ENCODE results near the gene CDH18. TPM values are rescaled to one million over a fixed set of nuclear protein-coding genes. Genes with fewer than 3 reads are reported as not detected.

The CDH18 gene
- total and polyA plus RNA-seq, 2 donors: 0.05 to 0.24 TPM

- no peak for DNase-seq (ENCODE audit: low read depth in 6 of 9, low spot score in 9 of 9)
- Histone ChIP-seq H3K27me3 (ENCODE audit: control insufficient read depth in 2 of 2, insufficient read depth in 1 of 2, low read length in 1 of 2) (no peaks in the 10 kb centered on the region), H3K4me3 (ENCODE audit: low read length in 2 of 2) (no peak overlapping the region), H3K9me3 (ENCODE audit: control insufficient read depth in 2 of 2, insufficient read depth in 1 of 2, low read length in 1 of 2) (no peaks in the 10 kb centered on the region), H3K27ac (ENCODE audit: low read depth in 1 of 2, low read length in 1 of 2) (no peak overlapping the region), H3K36me3 (ENCODE audit: control insufficient read depth in 2 of 2, insufficient read depth in 2 of 2, low read length in 1 of 2) (no peaks in the 10 kb centered on the region), H3K4me1 (ENCODE audit: control insufficient read depth in 2 of 2, insufficient read depth in 2 of 2, low read length in 2 of 2) (no peaks in the 10 kb centered on the region)
- 56% methylated on average over 3 of the region's 3 CpGs for WGBS
These were observed 242.8 kb downstream of the CDH18 start for GRCh38 chr5:19745247-19745646.

- H3K4me3 ChIP-seq (ENCODE audit: low read length in 2 of 2): no peak overlapping the region
- H3K27ac ChIP-seq (ENCODE audit: low read depth in 1 of 2, low read length in 1 of 2): no peak overlapping the region
- H3K4me1 ChIP-seq (ENCODE audit: control insufficient read depth in 2 of 2, insufficient read depth in 2 of 2, low read length in 2 of 2): no peaks in the 10 kb centered on the region
- no peaks in the 10 kb centered on the region for H3K9me3 ChIP-seq (ENCODE audit: control insufficient read depth in 2 of 2, insufficient read depth in 1 of 2, low read length in 1 of 2)
- no peaks in the 10 kb centered on the region for H3K27me3 ChIP-seq (ENCODE audit: control insufficient read depth in 2 of 2, insufficient read depth in 1 of 2, low read length in 1 of 2)
- 94% methylated on average over 1 of the region's 1 CpG for WGBS
- no peaks in the 10 kb centered on the region for H3K36me3 ChIP-seq (ENCODE audit: control insufficient read depth in 2 of 2, insufficient read depth in 2 of 2, low read length in 1 of 2)
- DNase-seq (ENCODE audit: low read depth in 6 of 9, low spot score in 9 of 9): no peak
These were observed 248.3 kb downstream of the CDH18 start for GRCh38 chr5:19739671-19740070.

- H3K36me3 ChIP-seq (ENCODE audit: control insufficient read depth in 2 of 2, insufficient read depth in 2 of 2, low read length in 1 of 2): no peaks in the 10 kb centered on the region
- H3K9me3 ChIP-seq (ENCODE audit: control insufficient read depth in 2 of 2, insufficient read depth in 1 of 2, low read length in 1 of 2): peaks cover 0 to 6% of the 10 kb centered on the region in 2 donors
- H3K27ac ChIP-seq (ENCODE audit: low read depth in 1 of 2, low read length in 1 of 2): no peak overlapping the region
- DNase-seq (ENCODE audit: low read depth in 6 of 9, low spot score in 9 of 9): no peak
- H3K4me1 ChIP-seq (ENCODE audit: control insufficient read depth in 2 of 2, insufficient read depth in 2 of 2, low read length in 2 of 2): no peaks in the 10 kb centered on the region
- no peak overlapping the region for H3K4me3 ChIP-seq (ENCODE audit: low read length in 2 of 2)
- H3K27me3 ChIP-seq (ENCODE audit: control insufficient read depth in 2 of 2, insufficient read depth in 1 of 2, low read length in 1 of 2): no peaks in the 10 kb centered on the region
- 45% methylated on average over 1 of the region's 1 CpG for WGBS
These were observed 253.2 kb downstream of the CDH18 start for GRCh38 chr5:19734776-19735175.

GRCh38 chr5:19733612-19734495, 254.1 kb downstream of the CDH18 start:
- no peak for DNase-seq (ENCODE audit: low read depth in 6 of 9, low spot score in 9 of 9)
- H3K9me3 ChIP-seq (ENCODE audit: control insufficient read depth in 2 of 2, insufficient read depth in 1 of 2, low read length in 1 of 2): peaks cover 0 to 6% of the 10 kb centered on the region in 2 donors
- no peaks in the 10 kb centered on the region for H3K27me3 ChIP-seq (ENCODE audit: control insufficient read depth in 2 of 2, insufficient read depth in 1 of 2, low read length in 1 of 2)
- H3K4me3 ChIP-seq (ENCODE audit: low read length in 2 of 2): no peak overlapping the region
- no peaks in the 10 kb centered on the region for H3K36me3 ChIP-seq (ENCODE audit: control insufficient read depth in 2 of 2, insufficient read depth in 2 of 2, low read length in 1 of 2)
- H3K4me1 ChIP-seq (ENCODE audit: control insufficient read depth in 2 of 2, insufficient read depth in 2 of 2, low read length in 2 of 2): no peaks in the 10 kb centered on the region
- H3K27ac ChIP-seq (ENCODE audit: low read depth in 1 of 2, low read length in 1 of 2): no peak overlapping the region
- WGBS: 85% methylated on average over 6 of the region's 6 CpGs

- DNase-seq (ENCODE audit: low read depth in 6 of 9, low spot score in 9 of 9): no peak
- Histone ChIP-seq H3K27me3 (ENCODE audit: control insufficient read depth in 2 of 2, insufficient read depth in 1 of 2, low read length in 1 of 2) (no peaks in the 10 kb centered on the region), H3K27ac (ENCODE audit: low read depth in 1 of 2, low read length in 1 of 2) (no peak overlapping the region), H3K9me3 (ENCODE audit: control insufficient read depth in 2 of 2, insufficient read depth in 1 of 2, low read length in 1 of 2) (peaks cover 0 to 2% of the 10 kb centered on the region in 2 donors), H3K36me3 (ENCODE audit: control insufficient read depth in 2 of 2, insufficient read depth in 2 of 2, low read length in 1 of 2) (no peaks in the 10 kb centered on the region), H3K4me3 (ENCODE audit: low read length in 2 of 2) (no peak overlapping the region), H3K4me1 (ENCODE audit: control insufficient read depth in 2 of 2, insufficient read depth in 2 of 2, low read length in 2 of 2) (no peaks in the 10 kb centered on the region)
- WGBS: 75% methylated on average over 3 of the region's 3 CpGs
These were observed 259.4 kb downstream of the CDH18 start for GRCh38 chr5:19728571-19728970.

- no peaks in the 10 kb centered on the region for H3K4me1 ChIP-seq (ENCODE audit: control insufficient read depth in 2 of 2, insufficient read depth in 2 of 2, low read length in 2 of 2)
- 62% methylated on average over 3 of the region's 3 CpGs for WGBS
- no peak overlapping the region for H3K4me3 ChIP-seq (ENCODE audit: low read length in 2 of 2)
- H3K27ac ChIP-seq (ENCODE audit: low read depth in 1 of 2, low read length in 1 of 2): no peak overlapping the region
- peaks cover 0 to 3% of the 10 kb centered on the region in 2 donors for H3K9me3 ChIP-seq (ENCODE audit: control insufficient read depth in 2 of 2, insufficient read depth in 1 of 2, low read length in 1 of 2)
- no peaks in the 10 kb centered on the region for H3K27me3 ChIP-seq (ENCODE audit: control insufficient read depth in 2 of 2, insufficient read depth in 1 of 2, low read length in 1 of 2)
- no peak for DNase-seq (ENCODE audit: low read depth in 6 of 9, low spot score in 9 of 9)
- H3K36me3 ChIP-seq (ENCODE audit: control insufficient read depth in 2 of 2, insufficient read depth in 2 of 2, low read length in 1 of 2): no peaks in the 10 kb centered on the region
These were observed 268.9 kb downstream of the CDH18 start for GRCh38 chr5:19719109-19719508.

- H3K4me3 ChIP-seq (ENCODE audit: low read length in 2 of 2): no peak overlapping the region
- no peaks in the 10 kb centered on the region for H3K4me1 ChIP-seq (ENCODE audit: control insufficient read depth in 2 of 2, insufficient read depth in 2 of 2, low read length in 2 of 2)
- H3K36me3 ChIP-seq (ENCODE audit: control insufficient read depth in 2 of 2, insufficient read depth in 2 of 2, low read length in 1 of 2): no peaks in the 10 kb centered on the region
- no peak overlapping the region for H3K27ac ChIP-seq (ENCODE audit: low read depth in 1 of 2, low read length in 1 of 2)
- no peak for DNase-seq (ENCODE audit: low read depth in 6 of 9, low spot score in 9 of 9)
- peaks cover 1 to 7% of the 10 kb centered on the region in 2 donors for H3K9me3 ChIP-seq (ENCODE audit: control insufficient read depth in 2 of 2, insufficient read depth in 1 of 2, low read length in 1 of 2)
- H3K27me3 ChIP-seq (ENCODE audit: control insufficient read depth in 2 of 2, insufficient read depth in 1 of 2, low read length in 1 of 2): no peaks in the 10 kb centered on the region
- WGBS: 100% methylated on average over 1 of the region's 1 CpG
These were observed 274.3 kb downstream of the CDH18 start for GRCh38 chr5:19713740-19714139.

- Histone ChIP-seq H3K4me1 (ENCODE audit: control insufficient read depth in 2 of 2, insufficient read depth in 2 of 2, low read length in 2 of 2) (no peaks in the 10 kb centered on the region), H3K27me3 (ENCODE audit: control insufficient read depth in 2 of 2, insufficient read depth in 1 of 2, low read length in 1 of 2) (no peaks in the 10 kb centered on the region), H3K27ac (ENCODE audit: low read depth in 1 of 2, low read length in 1 of 2) (no peak overlapping the region), H3K4me3 (ENCODE audit: low read length in 2 of 2) (no peak overlapping the region), H3K36me3 (ENCODE audit: control insufficient read depth in 2 of 2, insufficient read depth in 2 of 2, low read length in 1 of 2) (no peaks in the 10 kb centered on the region), H3K9me3 (ENCODE audit: control insufficient read depth in 2 of 2, insufficient read depth in 1 of 2, low read length in 1 of 2) (peaks cover 1 to 8% of the 10 kb centered on the region in 2 donors)
- no peak for DNase-seq (ENCODE audit: low read depth in 6 of 9, low spot score in 9 of 9)
- WGBS: 94% methylated on average over 2 of the region's 2 CpGs
These were observed 278.6 kb downstream of the CDH18 start for GRCh38 chr5:19709403-19709802.

GRCh38 chr5:19706776-19707175, 281.2 kb downstream of the CDH18 start:
- no peak overlapping the region for H3K4me3 ChIP-seq (ENCODE audit: low read length in 2 of 2)
- H3K4me1 ChIP-seq (ENCODE audit: control insufficient read depth in 2 of 2, insufficient read depth in 2 of 2, low read length in 2 of 2): no peaks in the 10 kb centered on the region
- no peak for DNase-seq (ENCODE audit: low read depth in 6 of 9, low spot score in 9 of 9)
- no peaks in the 10 kb centered on the region for H3K36me3 ChIP-seq (ENCODE audit: control insufficient read depth in 2 of 2, insufficient read depth in 2 of 2, low read length in 1 of 2)
- 94% methylated on average over 4 of the region's 4 CpGs for WGBS
- H3K27me3 ChIP-seq (ENCODE audit: control insufficient read depth in 2 of 2, insufficient read depth in 1 of 2, low read length in 1 of 2): no peaks in the 10 kb centered on the region
- peaks cover 1 to 16% of the 10 kb centered on the region in 2 donors for H3K9me3 ChIP-seq (ENCODE audit: control insufficient read depth in 2 of 2, insufficient read depth in 1 of 2, low read length in 1 of 2)
- no peak overlapping the region for H3K27ac ChIP-seq (ENCODE audit: low read depth in 1 of 2, low read length in 1 of 2)
